K562 (cell line): ENCODE results near the gene NACA. TPM values are rescaled to one million over a fixed set of nuclear protein-coding genes. Genes with fewer than 3 reads are reported as not detected.

ENCODE experiments used
- CBX8 ChIP-seq: fragments of 200-600 bp; sonication (generic); IDR thresholded peaks from 2 replicates; pipeline ENCODE4 v1.6.1; 2012; ENCODE audit warnings: borderline replicate concordance, mixed run types, low read depth, mild to moderate bottlenecking, moderate library complexity, mixed read lengths, low read length, control low read depth, inconsistent platforms; ENCODE audit not compliant: poor library complexity, severe bottlenecking; ENCODE audit errors: extremely low read depth
- CEBPB ChIP-seq: fragments of 450-650 bp; IDR thresholded peaks from 2 replicates; pipeline ENCODE4 v1.6.1; 2016; ENCODE audit warnings: missing genetic modification characterization, missing compliant biosample characterization
- CHCHD3 ChIP-seq: fragments of 250-450 bp; sonication (Bioruptor Pico); IDR thresholded peaks from 2 replicates; pipeline ENCODE4 v2.1.2; 2022; ENCODE audit warnings: mild to moderate bottlenecking
- DMBX1 ChIP-seq: fragments of 250-450 bp; sonication (Bioruptor Pico); IDR thresholded peaks from 2 replicates; pipeline ENCODE4 v1.8.0; 2022; ENCODE audit warnings: inconsistent platforms, mild to moderate bottlenecking, moderate library complexity, borderline replicate concordance
- FOXA3 ChIP-seq, 2 experiments: fragments of 450-650 bp in 1 of 2; sonication (generic) in 1 of 2; formaldehyde crosslinking; IDR thresholded peaks in 1 of 2; conservative IDR thresholded peaks in 1 of 2; 2 replicates each; pipeline versions ENCODE4 v1.4.0 to v1.8.0; 2020 to 2022; ENCODE audit warnings: mild to moderate bottlenecking in 2 of 2, missing genetic modification reagents in 1 of 2
- FOXK2 ChIP-seq, 2 experiments: fragments of 450-650 bp; IDR thresholded peaks in 1 of 2; conservative IDR thresholded peaks in 1 of 2; 2 replicates each; pipeline ENCODE4 v1.6.1; 2016; ENCODE audit warnings: low read depth in 2 of 2, mild to moderate bottlenecking in 1 of 2
- KAT7 ChIP-seq: sonication (generic); formaldehyde crosslinking; IDR thresholded peaks from 2 replicates; pipeline ENCODE4 v1.8.0; 2022; ENCODE audit warnings: missing genetic modification reagents, mild to moderate bottlenecking, borderline replicate concordance
- LEF1 ChIP-seq: fragments of 450-650 bp; IDR thresholded peaks from 2 replicates; pipeline ENCODE4 v1.6.1; 2016; ENCODE audit warnings: mild to moderate bottlenecking
- PYGO2 ChIP-seq: fragments of 450-650 bp; IDR thresholded peaks from 2 replicates; pipeline ENCODE4 v1.6.1; 2016; ENCODE audit warnings: mild to moderate bottlenecking, missing genetic modification characterization, moderate library complexity, missing compliant biosample characterization
- XRCC5 ChIP-seq: fragments of 200-400 bp; formaldehyde crosslinking; IDR thresholded peaks from 2 replicates; pipeline ENCODE4 v1.6.1; 2017; ENCODE audit warnings: low read depth, mild to moderate bottlenecking, low read length
- ZC3H4 ChIP-seq: sonication (generic); formaldehyde crosslinking; IDR thresholded peaks from 2 replicates; pipeline ENCODE4 v1.9.0; 2021; ENCODE audit warnings: missing genetic modification reagents, borderline replicate concordance
- ZFPM2 ChIP-seq: fragments of 250-450 bp; sonication (Bioruptor Pico); IDR thresholded peaks from 2 replicates; pipeline ENCODE4 v1.5.1; 2022; ENCODE audit warnings: mild to moderate bottlenecking
- polyA plus RNA-seq, 8 experiments: library from polyadenylated mRNA; depleted of rRNA in 4 of 8; stranded (reverse) in 5 of 8; unstranded in 3 of 8; fragments of >200 nt; fragmentation: Nextera tagmentation in 2 of 8; fragmentation: Illumina TruSeq in 1 of 8; extraction: Ambion mirVana in 2 of 8; extraction: Trizol in 1 of 8; gene quantifications; 2 replicates each; pipeline versions ENCODE4 v1.2.1 to v1.2.3, GENCODE V29; 2011 to 2014; ENCODE audit warnings: inconsistent platforms in 1 of 8, missing spikeins in 1 of 8
- total RNA-seq, 7 experiments: library from RNA; depleted of rRNA in 6 of 7; stranded (reverse); fragments of >200 nt in 6 of 7; fragmentation: Illumina TruSeq in 2 of 7; extraction: Trizol in 2 of 7; gene quantifications; 2 replicates each; pipeline versions ENCODE4 v1.2.1 to v1.2.3, GENCODE V29; 2011 to 2021; ENCODE audit warnings: low replicate concordance in 1 of 7
- TF ChIP-seq, protein P1 (sequence below): sonication (generic); formaldehyde crosslinking; IDR thresholded peaks from 2 replicates; pipeline ENCODE4 v1.8.0; 2022; ENCODE audit warnings: mild to moderate bottlenecking, missing genetic modification reagents
- TF ChIP-seq, protein P2 (sequence below), 3 experiments: IDR thresholded peaks in 2 of 3; conservative IDR thresholded peaks in 1 of 3; 2 replicates each; pipeline ENCODE4 v1.5.1; 2011 to 2012; ENCODE audit warnings: low read length in 3 of 3, mild to moderate bottlenecking in 3 of 3, control low read depth in 2 of 3, improper control_type of control experiment in 1 of 3, inconsistent platforms in 1 of 3, low read depth in 1 of 3, mixed read lengths in 1 of 3, moderate library complexity in 1 of 3; ENCODE audit not compliant: insufficient read depth in 2 of 3
- TF ChIP-seq, protein P3 (sequence below): fragments of 450-650 bp; IDR thresholded peaks from 2 replicates; pipeline ENCODE4 v1.6.1; 2018; ENCODE audit warnings: mild to moderate bottlenecking, low read depth; ENCODE audit not compliant: partially characterized antibody
- TF ChIP-seq, protein P4 (sequence below): IDR thresholded peaks from 2 replicates; pipeline ENCODE4 v1.6.1; 2011; ENCODE audit warnings: borderline replicate concordance, low read depth, mild to moderate bottlenecking, moderate library complexity, low read length; ENCODE audit not compliant: insufficient read depth, poor library complexity, severe bottlenecking
- TF ChIP-seq, protein P5 (sequence below): sonication (generic); formaldehyde crosslinking; IDR thresholded peaks from 2 replicates; pipeline ENCODE4 v1.8.0; 2022; ENCODE audit warnings: mild to moderate bottlenecking, missing genetic modification reagents

Gene NACA
- total and polyA plus RNA-seq, 9 of the 15 experiments (the other 6 are each of a cell fraction or from before 2014, with no cell fraction given), result 1,030 to 2,416 (median 1,645) TPM

DNA sequence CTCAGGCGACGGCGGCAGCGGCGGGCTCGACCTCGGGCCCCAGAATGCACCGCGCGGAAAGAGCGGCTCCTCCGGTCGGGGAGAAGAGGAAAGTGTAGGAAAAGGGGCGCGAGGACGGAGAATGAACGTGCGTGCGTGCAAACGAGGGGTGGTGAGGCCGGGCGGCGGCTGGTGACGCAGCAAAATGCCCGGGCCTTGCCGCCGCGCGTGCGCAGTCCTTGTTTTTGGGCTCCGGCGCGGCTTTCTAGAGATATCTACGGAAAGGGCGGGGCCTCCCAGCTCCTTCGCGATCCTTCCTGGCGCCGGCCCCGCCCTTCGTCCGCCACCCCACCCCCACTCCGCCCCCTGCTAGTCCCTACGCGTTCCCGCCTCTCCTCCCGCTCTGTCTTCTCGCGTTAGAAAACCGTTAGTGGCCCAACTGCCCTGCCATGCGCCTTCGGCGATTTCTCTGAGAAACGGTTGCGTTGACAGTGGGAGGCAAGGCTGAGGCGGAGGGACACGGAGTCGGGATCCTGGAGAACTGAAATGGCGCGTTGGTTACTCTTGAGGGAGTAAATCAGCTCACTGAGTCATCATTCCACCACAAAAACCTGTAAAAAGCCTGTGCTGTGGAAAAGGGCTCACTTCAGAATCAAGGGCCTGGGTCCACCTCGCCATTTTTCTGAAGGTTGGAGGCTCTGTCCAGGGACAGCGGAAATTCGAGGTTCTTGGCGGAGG, 36.8 kb downstream of the NACA start, which contains the start of gene PTGES3 (continued):
- TF ChIP-seq, protein P1, sequence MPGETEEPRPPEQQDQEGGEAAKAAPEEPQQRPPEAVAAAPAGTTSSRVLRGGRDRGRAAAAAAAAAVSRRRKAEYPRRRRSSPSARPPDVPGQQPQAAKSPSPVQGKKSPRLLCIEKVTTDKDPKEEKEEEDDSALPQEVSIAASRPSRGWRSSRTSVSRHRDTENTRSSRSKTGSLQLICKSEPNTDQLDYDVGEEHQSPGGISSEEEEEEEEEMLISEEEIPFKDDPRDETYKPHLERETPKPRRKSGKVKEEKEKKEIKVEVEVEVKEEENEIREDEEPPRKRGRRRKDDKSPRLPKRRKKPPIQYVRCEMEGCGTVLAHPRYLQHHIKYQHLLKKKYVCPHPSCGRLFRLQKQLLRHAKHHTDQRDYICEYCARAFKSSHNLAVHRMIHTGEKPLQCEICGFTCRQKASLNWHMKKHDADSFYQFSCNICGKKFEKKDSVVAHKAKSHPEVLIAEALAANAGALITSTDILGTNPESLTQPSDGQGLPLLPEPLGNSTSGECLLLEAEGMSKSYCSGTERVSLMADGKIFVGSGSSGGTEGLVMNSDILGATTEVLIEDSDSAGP (CRISPR knock-in tag), result no peak
- TF ChIP-seq, protein P2, sequence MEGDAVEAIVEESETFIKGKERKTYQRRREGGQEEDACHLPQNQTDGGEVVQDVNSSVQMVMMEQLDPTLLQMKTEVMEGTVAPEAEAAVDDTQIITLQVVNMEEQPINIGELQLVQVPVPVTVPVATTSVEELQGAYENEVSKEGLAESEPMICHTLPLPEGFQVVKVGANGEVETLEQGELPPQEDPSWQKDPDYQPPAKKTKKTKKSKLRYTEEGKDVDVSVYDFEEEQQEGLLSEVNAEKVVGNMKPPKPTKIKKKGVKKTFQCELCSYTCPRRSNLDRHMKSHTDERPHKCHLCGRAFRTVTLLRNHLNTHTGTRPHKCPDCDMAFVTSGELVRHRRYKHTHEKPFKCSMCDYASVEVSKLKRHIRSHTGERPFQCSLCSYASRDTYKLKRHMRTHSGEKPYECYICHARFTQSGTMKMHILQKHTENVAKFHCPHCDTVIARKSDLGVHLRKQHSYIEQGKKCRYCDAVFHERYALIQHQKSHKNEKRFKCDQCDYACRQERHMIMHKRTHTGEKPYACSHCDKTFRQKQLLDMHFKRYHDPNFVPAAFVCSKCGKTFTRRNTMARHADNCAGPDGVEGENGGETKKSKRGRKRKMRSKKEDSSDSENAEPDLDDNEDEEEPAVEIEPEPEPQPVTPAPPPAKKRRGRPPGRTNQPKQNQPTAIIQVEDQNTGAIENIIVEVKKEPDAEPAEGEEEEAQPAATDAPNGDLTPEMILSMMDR (IDR thresholded peaks at IDR 0.05 in 2 of 3, conservative IDR thresholded peaks at IDR 0.05 in 1 of 3; ENCODE audit: insufficient read depth in 2 of 3, low read depth in 1 of 3, low read length in 3 of 3), result 0 out of 6 replicates have a peak, but pooled peaks of 1 of the 3 experiments have one; percentile 10
- TF ChIP-seq FOXK2 (conservative IDR thresholded peaks at IDR 0.05 in 1 of 2, IDR thresholded peaks at IDR 0.05 in 1 of 2; ENCODE audit: low read depth in 2 of 2), result peak; percentile 10 to 32; a peak in 1 of 4 replicates
- TF ChIP-seq ZC3H4 (CRISPR knock-in tag), result no peak
- TF ChIP-seq, protein P3, sequence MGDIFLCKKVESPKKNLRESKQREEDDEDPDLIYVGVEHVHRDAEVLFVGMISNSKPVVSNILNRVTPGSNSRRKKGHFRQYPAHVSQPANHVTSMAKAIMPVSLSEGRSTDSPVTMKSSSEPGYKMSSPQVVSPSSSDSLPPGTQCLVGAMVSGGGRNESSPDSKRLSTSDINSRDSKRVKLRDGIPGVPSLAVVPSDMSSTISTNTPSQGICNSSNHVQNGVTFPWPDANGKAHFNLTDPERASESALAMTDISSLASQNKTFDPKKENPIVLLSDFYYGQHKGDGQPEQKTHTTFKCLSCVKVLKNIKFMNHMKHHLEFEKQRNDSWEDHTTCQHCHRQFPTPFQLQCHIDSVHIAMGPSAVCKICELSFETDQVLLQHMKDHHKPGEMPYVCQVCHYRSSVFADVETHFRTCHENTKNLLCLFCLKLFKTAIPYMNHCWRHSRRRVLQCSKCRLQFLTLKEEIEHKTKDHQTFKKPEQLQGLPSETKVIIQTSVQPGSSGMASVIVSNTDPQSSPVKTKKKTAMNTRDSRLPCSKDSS, result no peak
- TF ChIP-seq CEBPB, result no peak
- peak; percentile 20; the same call in 1 of the 2 replicates for TF ChIP-seq LEF1
- no peak for TF ChIP-seq KAT7 (CRISPR knock-in tag)
- no peak for TF ChIP-seq CBX8
- TF ChIP-seq FOXA3 (CRISPR knock-in tag; conservative IDR thresholded peaks at IDR 0.05 in 1 of 2, IDR thresholded peaks at IDR 0.05 in 1 of 2), result no peak
- TF ChIP-seq, protein P4, sequence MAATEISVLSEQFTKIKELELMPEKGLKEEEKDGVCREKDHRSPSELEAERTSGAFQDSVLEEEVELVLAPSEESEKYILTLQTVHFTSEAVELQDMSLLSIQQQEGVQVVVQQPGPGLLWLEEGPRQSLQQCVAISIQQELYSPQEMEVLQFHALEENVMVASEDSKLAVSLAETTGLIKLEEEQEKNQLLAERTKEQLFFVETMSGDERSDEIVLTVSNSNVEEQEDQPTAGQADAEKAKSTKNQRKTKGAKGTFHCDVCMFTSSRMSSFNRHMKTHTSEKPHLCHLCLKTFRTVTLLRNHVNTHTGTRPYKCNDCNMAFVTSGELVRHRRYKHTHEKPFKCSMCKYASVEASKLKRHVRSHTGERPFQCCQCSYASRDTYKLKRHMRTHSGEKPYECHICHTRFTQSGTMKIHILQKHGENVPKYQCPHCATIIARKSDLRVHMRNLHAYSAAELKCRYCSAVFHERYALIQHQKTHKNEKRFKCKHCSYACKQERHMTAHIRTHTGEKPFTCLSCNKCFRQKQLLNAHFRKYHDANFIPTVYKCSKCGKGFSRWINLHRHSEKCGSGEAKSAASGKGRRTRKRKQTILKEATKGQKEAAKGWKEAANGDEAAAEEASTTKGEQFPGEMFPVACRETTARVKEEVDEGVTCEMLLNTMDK, result no peak
- peak; percentile 84 for TF ChIP-seq CHCHD3
- TF ChIP-seq, protein P5, sequence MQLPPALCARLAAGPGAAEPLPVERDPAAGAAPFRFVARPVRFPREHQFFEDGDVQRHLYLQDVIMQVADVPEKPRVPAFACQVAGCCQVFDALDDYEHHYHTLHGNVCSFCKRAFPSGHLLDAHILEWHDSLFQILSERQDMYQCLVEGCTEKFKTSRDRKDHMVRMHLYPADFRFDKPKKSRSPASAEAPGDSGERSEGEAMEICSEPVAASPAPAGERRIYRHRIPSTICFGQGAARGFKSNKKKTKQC (CRISPR knock-in tag), result no peak; the same call in 1 of the 2 replicates
- TF ChIP-seq XRCC5, result 0 out of 2 replicates have a peak, but pooled peaks have one; percentile 21
- TF ChIP-seq DMBX1 (CRISPR knock-in tag), result peak; percentile 71
- 0 out of 2 replicates have a peak, but pooled peaks have one; percentile 30 for TF ChIP-seq ZFPM2
- TF ChIP-seq PYGO2 (tag), result no peak
